ENCODE results near the gene CHD1.

- TF ChIP-seq CTCF (IDR thresholded peaks at IDR 0.05; ENCODE audit: insufficient read depth, low read depth, low read length) (no peak), EZH2 (IDR thresholded peaks at IDR 0.05; ENCODE audit: insufficient read depth, low read length) (no peak)
These were observed 103.0 kb downstream of the CHD1 start for GRCh38 chr5:98825582-98826375.
